MM.1S (cell line): ENCODE measurements around the gene NOX5.

Experiments
- DNase-seq: peaks from one replicate; pipeline ENCODE4 v3.0.0-alpha.2; 2015
- H2AFZ ChIP-seq: fragments of 300-600 bp; sonication (generic); 2 replicates; pipeline ENCODE4 v1.6.0; 2016; ENCODE audit warnings: antibody characterized with exemption, low read length
- H3F3A ChIP-seq: fragments of 300-600 bp; sonication (generic); 2 replicates; pipeline ENCODE4 v1.6.1; 2016; ENCODE audit warnings: mild to moderate bottlenecking, antibody characterized with exemption, low read length, moderate library complexity, mixed read lengths; ENCODE audit not compliant: insufficient read depth
- H3K27ac ChIP-seq: fragments of 300-600 bp; sonication (generic); 2 replicates; pipeline ENCODE4 v1.5.1; 2016; ENCODE audit warnings: mild to moderate bottlenecking, low read length
- H3K27me3 ChIP-seq: fragments of 300-600 bp; sonication (generic); replicated peaks from 2 replicates; pipeline ENCODE4 v1.6.0; 2016; ENCODE audit warnings: low read length; ENCODE audit not compliant: insufficient read depth
- H3K36me3 ChIP-seq: fragments of 300-600 bp; sonication (generic); replicated peaks from 2 replicates; pipeline ENCODE4 v1.6.1; 2016; ENCODE audit warnings: mild to moderate bottlenecking, low read length, mixed read lengths; ENCODE audit not compliant: insufficient read depth
- H3K4me1 ChIP-seq: fragments of 300-600 bp; sonication (generic); 2 replicates; pipeline ENCODE4 v1.6.1; 2016; ENCODE audit warnings: low read length, mixed read lengths
- H3K4me2 ChIP-seq: fragments of 300-600 bp; sonication (generic); 2 replicates; pipeline ENCODE4 v1.6.0; 2016; ENCODE audit warnings: low read depth, low read length
- H3K4me3 ChIP-seq: fragments of 300-600 bp; sonication (generic); 2 replicates; pipeline ENCODE4 v1.5.1; 2016; ENCODE audit warnings: low read length, mixed read lengths
- H3K79me2 ChIP-seq: fragments of 300-600 bp; sonication (generic); 2 replicates; pipeline ENCODE4 v1.6.1; 2016; ENCODE audit warnings: mixed run types, low read length, mixed read lengths
- H3K9ac ChIP-seq: fragments of 300-600 bp; sonication (generic); 2 replicates; pipeline ENCODE4 v1.6.1; 2016; ENCODE audit warnings: low read length, mixed read lengths
- H3K9me2 ChIP-seq: fragments of 300-600 bp; sonication (generic); replicated peaks from 2 replicates; pipeline ENCODE4 v1.6.1; 2016; ENCODE audit warnings: mild to moderate bottlenecking, low read length, mixed read lengths; ENCODE audit not compliant: insufficient read depth
- H3K9me3 ChIP-seq: fragments of 300-600 bp; sonication (generic); replicated peaks from 2 replicates; pipeline ENCODE4 v1.6.1; 2016; ENCODE audit warnings: mild to moderate bottlenecking, low read length, mixed read lengths; ENCODE audit not compliant: insufficient read depth
- H4K20me1 ChIP-seq: fragments of 300-600 bp; sonication (generic); 2 replicates; pipeline ENCODE4 v1.6.1; 2016; ENCODE audit warnings: mild to moderate bottlenecking, low read length, moderate library complexity, mixed read lengths; ENCODE audit not compliant: insufficient read depth
- EZH2 ChIP-seq: fragments of 300-600 bp; sonication (generic); optimal IDR thresholded peaks from 2 replicates; pipeline ENCODE3; 2017; ENCODE audit warnings: low read depth, mild to moderate bottlenecking, antibody characterized with exemption, low read length, mixed read lengths
- EZH2phosphoT487 ChIP-seq: fragments of 300-600 bp; sonication (generic); IDR thresholded peaks from 2 replicates; pipeline ENCODE4 v1.6.1; 2018; ENCODE audit warnings: antibody characterized with exemption, low read length
- TF ChIP-seq, protein P1 (sequence below): fragments of 300-600 bp; sonication (generic); IDR thresholded peaks from 2 replicates; pipeline ENCODE4 v1.5.1; 2016; ENCODE audit warnings: antibody characterized with exemption, low read length, mixed read lengths

Gene NOX5

DNA sequence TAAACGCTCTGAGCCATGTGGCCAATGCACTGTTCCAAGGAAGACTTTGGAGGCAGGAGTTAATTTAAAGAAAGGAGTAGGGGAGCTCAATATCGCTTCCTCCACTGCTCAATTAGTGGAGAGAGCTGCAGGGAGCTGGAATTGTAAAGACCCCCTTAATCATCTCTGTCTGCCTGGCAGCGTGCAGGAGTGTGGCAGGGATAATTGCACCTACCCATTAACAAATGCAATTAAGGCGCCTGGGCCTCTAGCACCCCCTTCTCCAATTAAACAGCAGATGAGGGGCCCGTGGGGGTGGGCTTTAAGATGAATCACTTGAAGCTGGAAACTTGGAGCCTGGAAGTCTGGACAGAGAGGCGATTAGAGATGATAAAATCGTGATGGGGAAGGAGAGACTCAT lies 84.3 kb downstream of the NOX5 start:
- no peak for DNase-seq
- H3K27me3 ChIP-seq, result no peaks in the 10 kb centered on the region
- H3K27ac ChIP-seq, result no peak overlapping the region
- no peaks in the 10 kb centered on the region for H3K36me3 ChIP-seq
- H3K4me3 ChIP-seq, result no peak overlapping the region
- H3K79me2 ChIP-seq, result no peaks in the 10 kb centered on the region
- no peaks in the 10 kb centered on the region for H3K9me2 ChIP-seq
- no peaks in the 10 kb centered on the region for H3F3A ChIP-seq
- H3K9ac ChIP-seq, result no peak overlapping the region
- no peak overlapping the region for H2AFZ ChIP-seq
- H3K4me1 ChIP-seq, result no peaks in the 10 kb centered on the region
- TF ChIP-seq EZH2phosphoT487 (no peak), EZH2 (no peak)
- TF ChIP-seq, protein P1, sequence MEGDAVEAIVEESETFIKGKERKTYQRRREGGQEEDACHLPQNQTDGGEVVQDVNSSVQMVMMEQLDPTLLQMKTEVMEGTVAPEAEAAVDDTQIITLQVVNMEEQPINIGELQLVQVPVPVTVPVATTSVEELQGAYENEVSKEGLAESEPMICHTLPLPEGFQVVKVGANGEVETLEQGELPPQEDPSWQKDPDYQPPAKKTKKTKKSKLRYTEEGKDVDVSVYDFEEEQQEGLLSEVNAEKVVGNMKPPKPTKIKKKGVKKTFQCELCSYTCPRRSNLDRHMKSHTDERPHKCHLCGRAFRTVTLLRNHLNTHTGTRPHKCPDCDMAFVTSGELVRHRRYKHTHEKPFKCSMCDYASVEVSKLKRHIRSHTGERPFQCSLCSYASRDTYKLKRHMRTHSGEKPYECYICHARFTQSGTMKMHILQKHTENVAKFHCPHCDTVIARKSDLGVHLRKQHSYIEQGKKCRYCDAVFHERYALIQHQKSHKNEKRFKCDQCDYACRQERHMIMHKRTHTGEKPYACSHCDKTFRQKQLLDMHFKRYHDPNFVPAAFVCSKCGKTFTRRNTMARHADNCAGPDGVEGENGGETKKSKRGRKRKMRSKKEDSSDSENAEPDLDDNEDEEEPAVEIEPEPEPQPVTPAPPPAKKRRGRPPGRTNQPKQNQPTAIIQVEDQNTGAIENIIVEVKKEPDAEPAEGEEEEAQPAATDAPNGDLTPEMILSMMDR, result no peak
- H3K9me3 ChIP-seq, result no peaks in the 10 kb centered on the region
- H4K20me1 ChIP-seq, result no peaks in the 10 kb centered on the region
- H3K4me2 ChIP-seq, result no peak overlapping the region

DNA sequence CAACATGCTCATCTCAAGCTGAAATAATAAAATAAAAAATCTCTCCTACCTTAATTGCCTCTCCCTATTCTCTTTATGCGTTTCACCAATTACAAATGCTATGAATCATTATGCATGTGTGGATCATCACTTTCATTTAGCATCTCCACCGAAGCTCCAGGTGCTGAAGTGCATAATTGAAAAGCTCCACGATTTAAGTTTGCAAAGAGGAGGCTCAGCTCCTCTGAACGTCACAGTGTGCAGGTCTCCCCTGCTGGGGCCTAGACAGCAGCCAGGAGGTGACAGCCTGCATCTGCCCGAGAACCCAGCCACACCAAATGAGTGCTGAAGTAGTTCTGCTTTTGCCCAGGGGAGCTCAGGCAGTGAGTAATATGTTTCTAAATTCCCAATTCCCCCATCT lies 85.4 kb downstream of the NOX5 start:
- no peaks in the 10 kb centered on the region for H3K9me3 ChIP-seq
- DNase-seq, result no peak
- no peak overlapping the region for H3K4me3 ChIP-seq
- TF ChIP-seq, protein P1, result no peak
- TF ChIP-seq EZH2, result no peak
- no peak for TF ChIP-seq EZH2phosphoT487
- no peaks in the 10 kb centered on the region for H3F3A ChIP-seq
- no peak overlapping the region for H3K27ac ChIP-seq
- no peaks in the 10 kb centered on the region for H3K27me3 ChIP-seq
- no peaks in the 10 kb centered on the region for H3K36me3 ChIP-seq
- H3K4me2 ChIP-seq, result no peak overlapping the region
- no peaks in the 10 kb centered on the region for H3K9me2 ChIP-seq
- H3K9ac ChIP-seq, result no peak overlapping the region
- H4K20me1 ChIP-seq, result no peaks in the 10 kb centered on the region
- no peaks in the 10 kb centered on the region for H3K79me2 ChIP-seq
- H3K4me1 ChIP-seq, result no peaks in the 10 kb centered on the region
- no peak overlapping the region for H2AFZ ChIP-seq

- Histone ChIP-seq H3K36me3 (no peaks in the 10 kb centered on the region), H3K4me1 (no peaks in the 10 kb centered on the region), H3K79me2 (no peaks in the 10 kb centered on the region), H3K9me3 (no peaks in the 10 kb centered on the region), H3K27ac (no peak overlapping the region), H3K4me2 (no peak overlapping the region), H4K20me1 (no peaks in the 10 kb centered on the region), H3K9me2 (no peaks in the 10 kb centered on the region), H3K9ac (no peak overlapping the region), H3F3A (no peaks in the 10 kb centered on the region), H2AFZ (no peak overlapping the region), H3K4me3 (no peak overlapping the region), H3K27me3 (no peaks in the 10 kb centered on the region)
- no peak for DNase-seq
- no peak for TF ChIP-seq EZH2phosphoT487
These were observed 86.3 kb downstream of the NOX5 start for GRCh38 chr15:69100821-69101220.

GRCh38 chr15:69104050-69104750 lies 89.7 kb downstream of the NOX5 start:
- Histone ChIP-seq H2AFZ (no peak overlapping the region), H3K4me2 (no peak overlapping the region), H3K36me3 (no peaks in the 10 kb centered on the region), H3F3A (no peaks in the 10 kb centered on the region), H3K4me3 (no peak overlapping the region), H3K27me3 (no peaks in the 10 kb centered on the region), H3K79me2 (no peaks in the 10 kb centered on the region), H3K9me2 (no peaks in the 10 kb centered on the region), H3K9me3 (no peaks in the 10 kb centered on the region), H3K9ac (no peak overlapping the region), H3K4me1 (no peaks in the 10 kb centered on the region), H4K20me1 (no peaks in the 10 kb centered on the region), H3K27ac (no peak overlapping the region)
- no peak for TF ChIP-seq EZH2
- TF ChIP-seq, protein P1, result no peak
- TF ChIP-seq EZH2phosphoT487, result no peak
- no peak for DNase-seq
